PC-9 (cell line): ENCODE results near the gene MOGAT1.

Source experiments
- CTCF ChIP-seq: fragments of 200-600 bp; sonication (generic); conservative IDR thresholded peaks from 2 replicates; pipeline ENCODE4 v1.6.1; 2017; ENCODE audit warnings: mixed run types, antibody characterized with exemption, mild to moderate bottlenecking, moderate library complexity
- EZH2 ChIP-seq: fragments of 200-600 bp; sonication (generic); IDR thresholded peaks from 2 replicates; pipeline ENCODE4 v1.8.0; 2017; ENCODE audit warnings: antibody characterized with exemption, low read depth

GRCh38 chr2:222689322-222689721 is 17.9 kb downstream of the MOGAT1 start:
- no peak for TF ChIP-seq CTCF
- no peak for TF ChIP-seq EZH2
